K562 treated with DMSO at 1 percent for 24 hours (cell line): ENCODE data around the gene SREBF2. TPM values are rescaled to one million over a fixed set of nuclear protein-coding genes. Genes with fewer than 3 reads are reported as not detected.

Experiments used
- total RNA-seq: library from RNA; unstranded; fragments of 300-600 nt; gene quantifications from 2 replicates; pipeline ENCODE4 v1.2.3, GENCODE V29; 2022; ENCODE audit warnings: low read depth; ENCODE audit not compliant: insufficient read depth

The SREBF2 gene
- total RNA-seq, result 90.3 and 94.2 TPM in 2 replicates

DNA sequence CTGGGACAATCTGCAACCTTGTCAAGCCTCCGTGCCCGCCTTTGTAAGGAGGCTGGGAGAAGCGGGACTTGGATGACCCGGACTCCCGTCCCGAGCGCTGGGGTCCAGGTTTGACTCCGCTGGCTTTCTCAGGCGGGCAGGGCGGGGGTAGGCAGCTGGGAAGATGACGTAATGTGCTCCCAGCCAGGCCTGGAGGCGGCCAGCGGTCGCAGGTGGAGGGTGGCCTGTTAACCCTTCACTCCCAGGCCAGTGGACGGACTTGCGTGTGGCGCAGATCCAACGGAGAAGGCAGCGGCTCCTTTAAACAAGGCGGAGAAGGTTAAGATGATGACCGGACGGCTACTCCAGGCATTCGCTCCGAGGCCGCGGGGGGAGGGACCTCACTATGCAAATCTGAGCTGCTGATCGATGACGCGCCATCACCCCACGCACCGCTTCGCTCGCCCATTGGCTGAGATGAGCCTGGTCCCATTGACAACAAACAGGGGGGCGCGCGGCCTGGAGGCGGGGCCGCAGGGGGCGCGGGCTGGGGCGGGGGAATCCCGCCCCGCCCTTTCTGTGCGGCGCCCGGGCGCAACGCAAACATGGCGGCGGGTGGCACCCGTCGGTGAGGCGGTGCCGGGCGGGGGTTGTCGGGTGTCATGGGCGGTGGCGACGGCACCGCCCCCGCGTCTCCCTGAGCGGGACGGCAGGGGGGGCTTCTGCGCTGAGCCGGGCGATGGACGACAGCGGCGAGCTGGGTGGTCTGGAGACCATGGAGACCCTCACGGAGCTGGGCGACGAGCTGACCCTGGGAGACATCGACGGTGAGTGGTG, at the start of gene SREBF2:
Gene SREBF2 (plus strand): TSS at position 553 of the 816 bp plus-strand sequence. CDS start 166 bp downstream, at position 719.

DNA sequence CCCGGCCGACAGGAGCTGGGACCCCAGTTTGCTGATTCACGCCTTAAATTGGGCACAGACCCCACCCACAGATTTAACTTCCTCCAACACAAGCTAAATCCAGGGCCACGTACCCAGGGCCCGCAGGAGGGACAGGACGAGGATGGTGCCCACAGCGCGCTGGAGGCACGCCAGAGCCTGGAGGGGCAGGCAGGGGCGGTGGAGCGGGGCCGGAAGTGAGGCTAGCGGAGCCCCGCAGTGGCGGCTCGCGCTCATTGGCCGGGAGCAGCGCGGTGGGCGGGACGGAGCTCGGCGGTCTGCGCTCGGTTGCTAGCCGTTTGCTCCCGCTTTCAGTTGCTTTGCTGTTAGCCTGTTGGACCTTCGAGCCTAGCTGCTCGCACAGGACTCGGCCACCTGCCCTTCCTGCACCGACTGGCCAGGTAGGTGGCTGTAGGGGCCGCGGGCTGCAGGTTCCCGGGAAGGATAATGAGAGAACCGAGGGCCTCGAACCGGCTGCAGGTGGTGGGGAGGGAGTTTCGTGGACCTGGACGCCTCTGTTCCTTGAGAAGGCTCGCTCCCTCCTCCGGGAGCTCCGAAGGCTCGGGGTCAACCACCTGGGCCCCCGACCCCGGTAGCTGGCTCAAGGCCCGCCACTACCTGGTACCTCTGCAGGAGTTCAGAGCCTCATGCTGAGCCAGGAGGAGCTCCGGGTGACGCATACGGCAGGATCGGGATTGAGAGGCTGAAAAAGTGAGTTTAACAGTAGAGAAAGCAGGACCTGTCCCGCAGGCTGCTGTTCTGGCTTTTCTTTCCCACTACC, 32.4 kb upstream of the SREBF2 start, which contains the start of gene CCDC134:
Gene CCDC134 (plus strand): TSS at position 332 of the 799 bp plus-strand sequence. CDS start 8,212 bp downstream, outside the sequence.

DNA sequence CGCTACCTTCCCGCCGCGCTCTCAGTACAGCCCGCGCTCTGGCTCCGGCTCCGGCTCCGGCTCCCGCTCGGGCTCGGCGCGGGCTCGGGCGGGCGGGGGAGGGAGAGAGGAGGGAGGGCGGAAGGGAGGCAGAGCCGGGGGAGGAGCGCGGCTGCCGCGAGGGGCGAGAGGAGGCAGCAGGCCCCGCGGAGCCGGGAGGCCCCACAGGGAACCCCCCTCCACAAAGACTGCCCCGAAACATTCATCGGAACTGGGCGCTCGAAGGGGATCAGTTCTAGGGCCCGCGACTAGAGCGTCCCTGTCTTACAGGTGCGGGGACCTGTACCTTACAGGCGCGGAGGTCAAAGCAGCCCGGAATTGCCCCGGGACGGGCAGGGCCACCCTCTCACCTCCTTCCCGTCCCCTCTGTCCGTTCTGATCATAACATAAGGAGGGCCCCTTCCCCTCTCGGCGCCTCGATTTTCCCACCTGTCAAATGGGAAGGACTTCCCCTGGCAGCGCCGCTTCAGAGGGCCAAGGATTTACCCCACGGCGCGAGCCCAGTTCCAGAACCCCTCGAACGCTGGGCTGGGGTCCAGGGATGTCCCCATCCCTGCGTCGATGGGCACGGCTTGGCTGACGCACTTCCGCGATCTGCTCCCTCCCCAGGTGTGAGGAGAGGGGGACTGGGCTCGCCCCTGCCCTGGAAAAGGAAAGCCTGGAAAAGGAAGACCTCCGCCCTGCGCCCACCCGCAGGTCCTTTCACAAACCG, 82.3 kb downstream of the SREBF2 start, which contains the start of gene SHISA8:
Gene SHISA8 (minus strand): TSS at position 40 of the 751 bp plus-strand sequence. CDS start 407 bp downstream, outside the sequence.

GRCh38 chr22:41946629-41947423, 113.9 kb downstream of the SREBF2 start, which contains the start of gene CENPM:
TSS of gene CENPM (minus strand) at chr22:41947152. CDS start at chr22:41947076, 76 bp downstream.

GRCh38 chr22:41951898-41952474, 119.1 kb downstream of the SREBF2 start, which contains the start of gene SMIM45:
TSS of gene SMIM45 (plus strand) at chr22:41952150.

Other genes with a start within 250 kb of the SREBF2 start
- 57.9 and 58.8 TPM in 2 replicates for gene PMM1, start 243.3 kb upstream of the SREBF2 start, total RNA-seq
- gene DESI1, start 212.1 kb upstream of the SREBF2 start, total RNA-seq, result 17.4 and 18.9 TPM in 2 replicates
- gene XRCC6, start 211.8 kb upstream of the SREBF2 start, total RNA-seq, result 245 and 259 TPM in 2 replicates
- gene SNU13, start 144.2 kb upstream of the SREBF2 start, total RNA-seq, result 92.7 and 97.7 TPM in 2 replicates
- gene MEI1, start 133.6 kb upstream of the SREBF2 start, total RNA-seq, result 0.69 and 1.7 TPM in 2 replicates
- 4.5 and 4.9 TPM in 2 replicates for gene CCDC134, start 32.4 kb upstream of the SREBF2 start, total RNA-seq
- 2.4 and 4.3 TPM in 2 replicates for gene SHISA8, start 82.0 kb downstream of the SREBF2 start, total RNA-seq
- gene TNFRSF13C, start 93.7 kb downstream of the SREBF2 start, total RNA-seq, result 0.81 and 0.93 TPM in 2 replicates
- 49.0 and 50.7 TPM in 2 replicates for gene CENPM, start 114.0 kb downstream of the SREBF2 start, total RNA-seq
- 0.10 TPM in 1 of 2 replicates, not detected in the other for gene SEPTIN3, start 136.3 kb downstream of the SREBF2 start, total RNA-seq
- not detected in 2 replicates for gene WBP2NL, start 165.7 kb downstream of the SREBF2 start, total RNA-seq
- 41.7 and 49.3 TPM in 2 replicates for gene NAGA, start 237.7 kb downstream of the SREBF2 start, total RNA-seq
- gene PHETA2, start 241.1 kb downstream of the SREBF2 start, total RNA-seq, result 0.24 TPM in 1 of 2 replicates, not detected in the other
- 55.2 and 74.5 TPM in 2 replicates for gene SMDT1, start 246.6 kb downstream of the SREBF2 start, total RNA-seq